ENCODE results near the gene MGMT.

DNA sequence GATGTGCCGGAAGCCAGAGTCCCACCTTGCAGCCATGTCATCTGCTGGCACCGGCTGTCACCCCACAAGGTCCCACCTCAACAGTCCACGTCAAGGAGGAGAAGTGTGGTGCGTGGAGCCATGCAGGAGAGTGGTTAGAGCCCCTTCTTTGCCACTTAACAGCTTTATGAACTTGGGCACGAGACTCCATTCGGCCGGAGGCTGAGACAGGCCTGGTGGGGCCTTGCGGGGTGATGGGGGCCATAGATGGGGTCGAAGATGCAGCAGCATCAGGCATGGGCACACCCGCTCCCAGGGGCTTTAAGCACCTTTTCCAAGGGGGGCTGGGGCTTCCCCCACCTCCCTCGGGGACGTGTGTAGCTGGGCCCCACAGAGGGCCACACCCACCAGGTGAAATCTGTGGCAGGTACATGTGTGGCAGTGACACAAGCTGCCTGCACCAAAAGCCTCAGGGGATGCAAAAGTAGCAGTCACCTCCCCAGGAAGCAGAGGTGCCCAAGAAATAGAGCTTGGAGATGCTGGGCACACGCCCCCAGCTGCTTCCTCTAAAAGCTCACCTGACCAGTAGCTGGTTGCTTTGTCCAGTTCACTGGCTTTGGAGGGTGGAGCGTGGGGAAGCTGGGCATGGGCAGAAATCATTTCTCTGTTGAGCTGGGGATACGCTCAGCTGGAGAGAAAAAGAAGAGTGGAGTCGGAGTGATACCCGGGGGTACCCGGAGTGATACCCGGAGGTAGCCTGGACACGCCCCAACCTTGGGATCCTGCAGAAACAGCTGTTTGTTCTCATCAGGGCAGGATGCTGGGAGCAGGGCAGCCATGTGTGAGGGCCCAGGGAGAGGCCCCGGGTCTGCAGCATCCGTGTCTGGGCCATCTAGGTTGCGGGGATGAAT lies 297.2 kb downstream of the MGMT start:
- TF ChIP-seq, protein P1, sequence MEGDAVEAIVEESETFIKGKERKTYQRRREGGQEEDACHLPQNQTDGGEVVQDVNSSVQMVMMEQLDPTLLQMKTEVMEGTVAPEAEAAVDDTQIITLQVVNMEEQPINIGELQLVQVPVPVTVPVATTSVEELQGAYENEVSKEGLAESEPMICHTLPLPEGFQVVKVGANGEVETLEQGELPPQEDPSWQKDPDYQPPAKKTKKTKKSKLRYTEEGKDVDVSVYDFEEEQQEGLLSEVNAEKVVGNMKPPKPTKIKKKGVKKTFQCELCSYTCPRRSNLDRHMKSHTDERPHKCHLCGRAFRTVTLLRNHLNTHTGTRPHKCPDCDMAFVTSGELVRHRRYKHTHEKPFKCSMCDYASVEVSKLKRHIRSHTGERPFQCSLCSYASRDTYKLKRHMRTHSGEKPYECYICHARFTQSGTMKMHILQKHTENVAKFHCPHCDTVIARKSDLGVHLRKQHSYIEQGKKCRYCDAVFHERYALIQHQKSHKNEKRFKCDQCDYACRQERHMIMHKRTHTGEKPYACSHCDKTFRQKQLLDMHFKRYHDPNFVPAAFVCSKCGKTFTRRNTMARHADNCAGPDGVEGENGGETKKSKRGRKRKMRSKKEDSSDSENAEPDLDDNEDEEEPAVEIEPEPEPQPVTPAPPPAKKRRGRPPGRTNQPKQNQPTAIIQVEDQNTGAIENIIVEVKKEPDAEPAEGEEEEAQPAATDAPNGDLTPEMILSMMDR (IDR thresholded peaks at IDR 0.05): no peak
- no peak for TF ChIP-seq POLR2A (IDR thresholded peaks at IDR 0.05)
- TF ChIP-seq POLR2AphosphoS5 (IDR thresholded peaks at IDR 0.05): no peak
